ENCODE measurements around the gene ZMIZ1.

DNA sequence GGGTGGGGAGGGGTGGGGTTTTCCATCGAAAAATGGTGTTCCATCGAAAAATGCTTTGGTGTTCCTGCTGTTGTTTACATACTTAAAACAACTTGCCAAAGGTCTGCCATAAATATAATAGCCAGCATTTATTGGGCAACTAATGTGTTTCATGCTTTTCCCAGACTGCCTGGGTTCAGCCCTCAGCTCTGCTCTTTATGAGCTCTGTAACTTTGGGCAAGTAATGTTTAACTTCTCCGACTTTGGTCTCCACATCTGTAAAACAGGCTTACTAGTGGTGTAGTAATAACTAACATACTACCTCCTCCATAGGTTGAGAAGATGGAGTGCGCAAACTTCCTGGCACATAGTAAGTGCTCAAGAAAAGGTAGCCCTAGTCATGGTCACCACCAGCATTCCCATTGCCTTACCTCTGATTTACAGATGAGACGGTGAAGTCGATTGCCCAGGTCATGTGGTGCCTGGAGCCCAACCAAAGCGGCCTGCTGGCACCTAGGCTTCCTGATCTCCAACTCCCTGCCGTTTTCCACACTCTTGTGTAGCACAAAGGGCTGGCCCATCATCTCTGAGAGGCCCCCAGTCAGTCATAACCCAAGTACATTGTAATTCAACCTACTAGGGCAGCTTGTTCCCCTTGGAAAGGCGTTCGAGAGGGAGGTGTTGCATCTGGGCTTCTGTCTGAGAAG, 8.9 kb downstream of the ZMIZ1 start:
- no peak for TF ChIP-seq POLR2A (IDR thresholded peaks at IDR 0.05)
- TF ChIP-seq, protein P1, sequence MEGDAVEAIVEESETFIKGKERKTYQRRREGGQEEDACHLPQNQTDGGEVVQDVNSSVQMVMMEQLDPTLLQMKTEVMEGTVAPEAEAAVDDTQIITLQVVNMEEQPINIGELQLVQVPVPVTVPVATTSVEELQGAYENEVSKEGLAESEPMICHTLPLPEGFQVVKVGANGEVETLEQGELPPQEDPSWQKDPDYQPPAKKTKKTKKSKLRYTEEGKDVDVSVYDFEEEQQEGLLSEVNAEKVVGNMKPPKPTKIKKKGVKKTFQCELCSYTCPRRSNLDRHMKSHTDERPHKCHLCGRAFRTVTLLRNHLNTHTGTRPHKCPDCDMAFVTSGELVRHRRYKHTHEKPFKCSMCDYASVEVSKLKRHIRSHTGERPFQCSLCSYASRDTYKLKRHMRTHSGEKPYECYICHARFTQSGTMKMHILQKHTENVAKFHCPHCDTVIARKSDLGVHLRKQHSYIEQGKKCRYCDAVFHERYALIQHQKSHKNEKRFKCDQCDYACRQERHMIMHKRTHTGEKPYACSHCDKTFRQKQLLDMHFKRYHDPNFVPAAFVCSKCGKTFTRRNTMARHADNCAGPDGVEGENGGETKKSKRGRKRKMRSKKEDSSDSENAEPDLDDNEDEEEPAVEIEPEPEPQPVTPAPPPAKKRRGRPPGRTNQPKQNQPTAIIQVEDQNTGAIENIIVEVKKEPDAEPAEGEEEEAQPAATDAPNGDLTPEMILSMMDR (IDR thresholded peaks at IDR 0.05): no peak

Measured in adrenal gland (tissue), 5 donors.